CD4-positive, alpha-beta T cell treated with Interleukin-4 for 1 hour (primary cell): Measurements from ENCODE around the gene CTF1.
"Not testable (repeated sequence)": the region's sequence is repeated elsewhere in the genome, so short reads cannot be mapped to it uniquely, and the experiment has no call there.

Experiments used
- DNase-seq, 2 donors: peaks; one replicate each; pipeline ENCODE4 v3.0.0-alpha.2; 2020 to 2022

Gene CTF1

DNA sequence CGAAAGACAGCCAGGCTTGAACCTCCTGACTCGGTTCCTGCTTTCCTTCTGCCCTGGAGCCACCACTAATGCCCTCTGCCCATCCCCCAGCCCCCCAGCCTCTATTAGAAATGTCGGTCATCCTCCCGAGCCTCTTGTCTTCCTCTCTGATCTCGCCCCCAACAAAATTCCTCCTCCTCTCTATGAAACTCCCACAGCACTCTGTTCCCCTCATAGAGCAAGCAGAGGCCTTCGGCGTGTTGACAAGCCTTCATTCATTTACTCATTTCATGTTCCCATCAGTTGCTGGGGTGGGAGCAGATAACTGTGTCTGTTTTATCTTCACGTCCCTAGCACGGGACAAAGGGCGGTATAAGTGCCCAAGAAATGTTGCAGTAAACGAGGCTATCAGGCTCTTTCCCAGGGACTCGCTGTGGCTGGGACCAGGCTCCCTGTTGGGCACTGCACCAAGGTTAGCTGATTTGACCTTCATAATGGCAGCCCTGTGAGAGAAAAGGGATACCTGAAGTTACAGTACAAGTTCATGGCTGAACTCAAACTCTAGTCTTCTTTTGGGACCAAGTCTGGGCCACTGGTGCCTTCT is 34.7 kb downstream of the CTF1 start:
- DNase-seq: no peak

DNA sequence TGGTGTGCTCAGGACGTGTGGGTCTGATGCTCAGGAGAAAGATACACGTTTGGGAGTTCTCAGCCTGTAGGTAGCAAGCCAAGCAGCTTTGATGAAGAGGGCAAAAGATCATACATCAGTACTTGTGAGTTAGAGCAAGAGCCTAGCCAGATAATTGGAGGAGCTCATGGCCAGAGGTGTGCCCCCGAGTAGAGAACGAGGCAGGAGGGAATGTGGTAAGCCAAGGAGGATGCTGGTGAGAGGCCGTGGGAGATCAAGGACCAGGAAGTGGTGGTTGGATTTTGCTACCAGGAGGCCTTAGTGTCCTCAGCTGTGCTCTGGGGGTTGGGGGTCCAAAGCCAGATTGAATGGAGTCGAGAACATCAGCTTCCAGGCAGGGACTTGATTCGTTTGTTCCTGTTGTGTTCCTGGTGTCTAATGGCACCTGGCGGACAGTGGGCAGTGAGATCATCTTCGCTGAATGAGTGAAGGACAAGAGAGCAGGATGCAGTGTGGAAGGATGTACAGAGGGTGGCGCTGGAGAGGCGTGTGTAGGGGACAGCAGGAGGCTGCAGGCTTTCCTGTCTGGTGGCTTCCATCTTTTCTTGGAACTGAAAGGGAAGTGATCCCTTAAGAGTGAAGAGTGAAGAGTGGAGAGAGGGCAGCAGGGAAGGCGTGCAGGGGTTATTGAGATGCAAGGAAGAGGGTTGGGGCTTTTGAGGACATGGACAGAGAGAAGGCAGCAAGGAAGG is 38.6 kb downstream of the CTF1 start:
- DNase-seq: peak; percentile 36 to 48

DNA sequence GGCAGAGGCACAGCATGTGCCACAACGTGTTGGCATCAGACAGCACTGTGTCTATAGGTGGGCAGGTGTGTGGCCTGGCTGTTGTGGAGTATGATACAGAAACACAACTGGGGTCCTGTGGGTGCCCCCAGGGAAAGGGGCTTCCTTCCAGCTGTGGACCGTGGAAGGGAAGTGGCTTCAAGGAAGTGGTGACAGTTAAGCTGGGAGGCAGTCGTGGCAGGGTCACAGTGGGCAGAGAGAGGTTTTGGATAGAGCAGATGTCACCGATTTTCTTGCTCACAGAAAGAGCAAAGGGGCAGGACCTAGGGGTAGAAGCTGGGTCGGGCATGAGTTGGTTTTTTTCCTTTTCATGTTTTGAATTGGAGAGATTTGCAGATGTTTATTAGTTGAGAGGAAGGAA is 41.3 kb downstream of the CTF1 start:
- no peak for DNase-seq

DNA sequence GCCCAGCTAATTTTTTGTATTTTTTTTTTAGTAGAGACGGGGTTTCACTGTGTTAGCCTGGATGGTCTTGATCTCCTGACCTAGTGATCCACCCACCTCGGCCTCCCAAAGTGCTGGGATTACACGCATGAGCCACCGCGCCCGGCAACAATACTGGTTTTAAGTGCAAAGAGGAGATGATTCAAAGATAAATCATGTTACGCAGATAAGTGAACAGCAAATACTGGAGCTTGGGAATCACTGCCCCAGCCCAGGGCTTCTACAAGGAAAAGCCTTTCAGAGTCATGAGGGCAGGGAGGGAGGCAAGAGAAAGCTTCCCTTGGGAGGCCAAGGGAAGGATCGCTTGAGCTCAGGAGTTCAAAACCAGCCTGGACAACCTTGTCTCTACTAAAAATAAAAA is 43.2 kb downstream of the CTF1 start:
- not testable (repeated sequence) for DNase-seq

DNA sequence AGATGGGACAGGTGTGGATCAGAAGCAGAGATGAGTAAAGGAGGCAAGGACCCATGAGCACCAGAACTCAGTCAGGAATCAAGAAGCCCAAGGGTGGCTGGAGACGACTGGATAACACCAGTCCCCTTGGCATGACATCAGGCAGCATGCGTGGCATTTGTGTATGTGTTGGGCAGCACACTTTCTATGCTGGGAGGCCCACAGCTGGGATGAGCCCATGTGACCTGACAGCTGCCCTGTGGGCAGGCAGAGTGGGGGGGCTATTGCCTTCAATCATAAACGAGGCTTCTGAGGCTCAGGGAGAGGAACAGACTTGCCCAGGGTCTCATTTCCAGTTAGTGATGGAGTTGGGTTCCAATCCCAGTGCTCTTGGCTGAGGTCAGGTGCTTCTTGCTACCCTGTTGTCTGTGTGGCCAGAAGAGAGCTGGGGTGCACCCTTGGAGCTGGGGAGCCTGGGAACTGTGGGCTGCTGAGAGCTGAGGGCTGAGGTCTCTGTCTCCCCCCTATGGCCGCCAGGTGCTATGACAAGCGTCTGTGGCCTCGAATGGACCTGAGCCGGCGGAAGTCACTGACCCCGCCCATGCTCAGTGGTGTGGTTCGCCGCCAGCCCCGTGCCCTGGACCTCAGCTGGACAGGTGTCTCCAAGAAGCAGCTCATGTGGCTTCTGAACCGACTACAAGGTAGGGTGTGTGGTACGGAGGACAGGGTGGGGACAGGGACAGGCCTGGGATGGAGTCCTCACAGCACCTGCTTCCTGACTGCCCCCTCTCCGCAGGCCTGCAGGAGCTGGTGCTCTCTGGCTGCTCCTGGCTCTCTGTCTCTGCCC is 45.4 kb downstream of the CTF1 start:
- peak; percentile 75 to 80 for DNase-seq

DNA sequence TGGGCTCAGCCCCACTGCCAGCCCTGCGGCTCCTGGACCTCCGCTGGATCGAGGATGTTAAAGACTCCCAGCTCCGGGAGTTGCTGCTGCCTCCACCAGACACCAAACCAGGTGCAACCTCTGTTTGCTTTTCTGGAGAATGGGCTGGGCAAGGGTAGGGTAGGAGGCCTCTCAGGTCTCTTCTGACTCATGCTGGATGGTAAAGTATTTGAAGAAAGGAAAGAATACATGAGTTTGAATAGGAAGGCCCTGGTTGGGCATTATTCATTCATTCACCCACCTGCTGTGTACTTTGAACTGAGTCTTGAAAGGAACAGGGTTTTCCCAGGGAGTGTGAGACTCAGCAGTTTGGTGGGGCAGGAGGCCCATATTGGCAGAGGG is 46.0 kb downstream of the CTF1 start:
- DNase-seq: no peak

DNA sequence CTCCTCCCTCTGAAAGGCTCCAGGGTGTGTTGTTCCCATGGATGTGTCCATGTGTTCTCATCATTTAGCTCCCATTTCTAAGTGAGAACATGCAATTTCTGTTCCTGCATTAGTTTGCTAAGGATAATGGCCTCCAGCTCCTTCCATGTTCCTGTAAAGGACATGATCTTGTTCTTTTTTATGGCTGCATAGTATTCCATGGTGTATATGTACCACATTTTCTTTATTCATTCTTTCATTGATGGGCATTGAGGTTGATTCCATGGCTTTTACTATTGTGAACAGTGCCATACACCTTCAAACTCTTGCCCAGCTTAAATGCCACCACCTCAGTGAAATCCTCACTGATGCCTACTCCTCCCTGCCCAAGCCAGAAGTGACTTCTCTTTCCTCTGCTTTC is 47.9 kb downstream of the CTF1 start:
- no peak for DNase-seq

DNA sequence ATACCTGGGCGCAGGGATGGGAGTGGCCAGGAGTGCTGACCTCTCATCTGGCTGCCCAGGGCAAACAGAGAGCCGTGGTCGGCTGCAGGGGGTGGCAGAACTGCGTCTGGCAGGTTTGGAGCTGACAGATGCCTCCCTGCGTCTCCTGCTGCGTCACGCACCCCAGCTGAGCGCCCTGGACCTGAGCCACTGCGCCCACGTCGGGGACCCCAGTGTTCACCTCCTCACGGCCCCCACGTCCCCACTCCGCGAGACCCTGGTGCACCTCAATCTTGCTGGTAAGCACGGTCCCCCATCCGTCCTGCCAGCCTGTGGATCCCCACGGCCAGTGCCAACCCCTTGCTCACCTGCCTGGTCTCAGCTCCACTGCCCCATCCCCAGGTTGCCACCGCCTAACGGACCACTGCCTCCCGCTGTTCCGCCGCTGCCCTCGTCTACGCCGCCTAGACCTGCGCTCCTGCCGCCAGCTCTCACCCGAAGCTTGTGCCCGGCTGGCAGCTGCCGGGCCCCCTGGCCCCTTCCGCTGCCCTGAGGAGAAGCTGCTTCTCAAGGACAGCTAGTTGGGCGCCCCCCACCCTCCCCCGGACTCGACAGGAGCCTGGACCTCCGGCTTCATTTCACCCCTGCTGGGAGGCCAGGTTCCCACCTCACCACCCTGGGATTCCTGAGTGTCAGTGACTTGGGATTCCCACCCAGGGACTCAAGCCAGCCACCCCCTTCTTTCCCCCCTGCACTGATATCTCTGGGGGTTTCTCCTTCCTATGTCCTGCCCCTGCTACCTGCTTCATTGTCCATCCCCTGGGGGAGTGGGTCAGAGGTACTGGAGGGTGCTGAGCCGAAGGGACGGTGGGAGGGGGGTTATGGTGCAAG is 50.5 kb downstream of the CTF1 start:
- no peak for DNase-seq

DNA sequence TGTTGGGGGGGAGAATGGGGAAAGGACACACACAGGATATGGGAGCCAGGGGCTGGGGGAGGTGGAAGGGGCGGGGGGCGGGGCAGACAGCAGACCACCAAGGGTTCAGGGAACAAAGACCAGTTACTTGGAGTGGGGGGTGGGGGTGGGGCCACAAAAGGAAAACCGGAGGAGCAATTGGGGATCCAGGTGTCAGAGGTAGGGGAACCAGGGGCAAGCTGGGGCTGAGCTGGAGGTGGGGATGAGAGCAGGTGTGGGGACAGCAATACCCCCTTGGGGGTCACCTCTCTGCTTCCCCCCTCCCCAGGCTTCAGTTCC is 51.1 kb downstream of the CTF1 start:
- DNase-seq: no peak

DNA sequence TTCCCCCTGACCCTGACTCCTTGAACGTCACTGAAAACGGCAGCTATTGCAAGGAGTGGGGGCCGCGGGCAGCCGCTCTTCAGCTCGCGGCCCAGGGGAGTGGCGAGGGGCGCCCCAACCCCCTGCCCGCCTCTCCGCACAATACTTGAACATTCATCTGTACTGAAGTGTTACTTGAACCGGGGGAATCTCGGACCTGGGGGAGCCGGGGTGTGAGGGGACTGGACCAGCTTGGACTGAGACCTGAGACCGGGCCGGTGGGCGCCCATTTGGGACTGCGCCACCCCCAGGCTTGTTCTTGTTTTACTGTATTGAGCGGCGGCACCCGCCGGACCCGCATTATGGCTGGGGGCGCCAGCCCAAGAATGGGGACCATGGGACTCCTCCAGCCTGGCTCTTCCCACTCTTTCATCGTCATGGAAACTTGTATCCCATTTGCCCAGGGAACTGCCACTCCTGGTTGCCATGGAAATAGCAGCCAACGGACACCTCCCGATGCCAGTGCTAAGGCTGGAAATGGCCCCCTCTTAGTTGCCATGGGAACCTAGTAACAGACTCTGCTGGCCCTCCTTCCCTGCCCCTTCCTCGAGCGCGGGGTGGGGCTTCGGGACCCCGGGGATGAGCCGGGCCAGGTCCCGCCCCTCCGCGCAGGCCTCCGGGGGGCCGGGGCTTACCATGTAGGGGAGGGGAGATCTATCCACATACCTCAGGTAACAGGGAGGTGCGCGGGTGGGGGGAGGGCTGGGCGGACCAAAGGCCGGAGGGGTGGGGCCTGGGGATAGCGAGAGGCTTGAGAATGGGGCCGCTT is 51.6 kb downstream of the CTF1 start:
- peak; percentile 36 to 48 for DNase-seq

DNA sequence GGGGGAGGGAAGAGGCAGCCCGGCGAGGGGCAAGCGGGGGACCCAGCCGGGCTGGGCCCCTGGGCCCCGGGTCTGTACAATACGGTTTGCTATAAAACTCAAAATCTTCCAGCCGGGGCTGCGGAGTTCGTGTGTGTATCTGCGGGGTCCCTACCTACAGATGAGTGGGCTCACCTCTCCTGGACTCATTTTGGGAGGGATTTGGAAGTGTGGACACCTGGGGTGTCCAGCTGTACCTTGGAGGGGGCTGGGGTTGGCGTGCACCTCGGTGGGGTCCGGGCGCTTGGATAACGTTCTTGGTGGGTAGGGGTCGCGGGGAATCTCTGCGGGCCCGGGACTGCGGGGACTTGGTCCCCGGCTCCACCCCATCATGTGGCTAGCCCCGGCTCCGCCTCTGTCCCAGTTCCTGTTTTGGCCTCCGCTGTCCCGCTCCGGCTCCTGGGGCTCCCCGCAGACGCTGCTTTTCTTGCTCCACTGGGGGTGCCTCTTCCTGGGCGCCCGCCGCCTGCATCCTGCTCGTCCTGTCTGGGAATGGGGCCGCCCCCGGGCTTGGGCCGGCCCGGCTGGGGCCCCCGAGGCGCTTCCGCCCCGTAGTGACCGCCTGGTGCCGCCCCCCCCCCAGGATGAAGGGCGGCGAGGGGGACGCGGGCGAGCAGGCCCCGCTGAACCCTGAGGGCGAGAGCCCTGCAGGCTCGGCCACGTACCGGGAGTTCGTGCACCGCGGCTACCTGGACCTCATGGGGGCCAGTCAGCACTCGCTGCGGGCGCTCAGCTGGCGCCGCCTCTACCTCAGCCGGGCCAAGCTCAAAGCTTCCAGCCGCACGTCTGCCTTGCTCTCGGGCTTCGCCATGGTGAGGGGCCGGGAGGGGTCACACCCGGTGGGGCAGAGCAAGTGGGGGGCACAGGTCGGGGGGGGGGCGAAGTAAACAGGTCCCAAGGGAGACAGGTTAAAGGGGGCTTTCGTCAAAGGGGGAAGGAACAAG is 52.5 kb downstream of the CTF1 start, which contains the start of gene ORAI3:
TSS of gene ORAI3 (plus strand) at position 402 of the 983 bp plus-strand sequence. CDS start at position 624, 222 bp downstream.
- peak; percentile 42 to 65 for DNase-seq

DNA sequence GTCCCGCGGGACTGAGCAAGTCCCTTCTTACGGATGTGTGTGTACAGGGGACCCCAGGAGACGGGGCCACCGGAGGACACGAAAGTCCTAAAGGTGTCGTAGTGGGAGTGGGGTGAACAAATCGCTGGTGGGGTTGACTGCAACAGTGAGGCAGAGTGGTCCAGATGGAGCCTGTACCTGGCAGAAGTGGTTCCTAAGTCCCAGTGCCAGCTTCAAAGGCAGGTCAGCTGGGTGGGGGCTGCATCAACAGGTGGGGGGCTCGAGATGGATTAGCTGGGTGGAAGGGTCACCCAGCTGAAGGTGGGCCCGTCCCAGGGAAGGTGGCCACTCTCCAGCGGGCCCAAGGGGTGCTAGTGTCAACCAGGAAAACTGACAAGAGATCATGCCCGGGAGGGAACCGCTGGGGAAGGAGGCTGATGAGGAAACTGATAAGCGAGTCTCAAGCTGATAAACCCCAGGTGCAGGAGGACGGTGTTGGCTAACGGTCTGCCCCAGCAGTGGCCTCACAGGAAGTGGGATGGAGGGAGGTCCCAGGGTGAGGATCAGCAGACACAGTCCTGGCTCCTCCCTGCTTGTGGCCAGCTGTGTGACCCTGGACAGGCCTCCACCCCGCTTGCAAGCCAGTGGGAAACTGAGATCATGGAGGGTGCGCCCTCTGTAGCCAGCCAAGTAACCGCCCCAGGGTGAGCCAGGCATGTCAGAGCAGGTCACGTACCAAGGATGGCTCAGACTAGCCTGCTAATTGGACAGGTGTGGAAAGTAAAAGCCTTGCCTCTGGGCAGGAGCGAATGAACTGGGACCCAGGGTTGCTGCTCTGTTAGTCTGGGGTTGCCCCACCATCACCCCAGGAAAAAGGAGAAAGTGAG is 53.5 kb downstream of the CTF1 start:
- peak; percentile 33 to 48 for DNase-seq

DNA sequence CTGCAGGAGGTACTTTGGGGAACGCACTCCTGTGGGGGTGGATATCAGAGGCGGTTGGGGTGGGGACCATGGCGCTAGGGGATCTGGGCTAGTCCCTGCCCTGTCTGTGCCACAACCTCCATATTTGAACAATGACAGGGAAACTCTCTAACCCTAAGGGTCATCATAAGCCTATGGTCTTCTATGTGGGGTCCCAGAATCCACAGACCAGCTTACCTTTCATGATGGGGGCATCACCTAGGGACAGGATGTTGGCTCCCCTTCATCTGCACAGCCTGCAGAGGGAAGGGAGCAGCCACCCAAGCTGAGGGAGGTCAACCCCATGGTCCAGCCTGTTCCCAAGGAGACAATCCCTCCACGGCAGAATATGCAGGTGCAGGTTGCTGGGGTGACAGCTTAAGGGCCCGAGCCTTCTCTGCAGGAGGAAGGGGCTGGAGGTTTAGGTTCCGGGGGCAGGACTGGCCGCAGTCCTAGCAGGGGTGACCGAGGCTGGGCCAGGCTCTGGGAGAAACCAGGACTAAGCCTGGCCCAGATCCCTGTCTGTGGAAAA is 54.2 kb downstream of the CTF1 start:
- DNase-seq: no peak

DNA sequence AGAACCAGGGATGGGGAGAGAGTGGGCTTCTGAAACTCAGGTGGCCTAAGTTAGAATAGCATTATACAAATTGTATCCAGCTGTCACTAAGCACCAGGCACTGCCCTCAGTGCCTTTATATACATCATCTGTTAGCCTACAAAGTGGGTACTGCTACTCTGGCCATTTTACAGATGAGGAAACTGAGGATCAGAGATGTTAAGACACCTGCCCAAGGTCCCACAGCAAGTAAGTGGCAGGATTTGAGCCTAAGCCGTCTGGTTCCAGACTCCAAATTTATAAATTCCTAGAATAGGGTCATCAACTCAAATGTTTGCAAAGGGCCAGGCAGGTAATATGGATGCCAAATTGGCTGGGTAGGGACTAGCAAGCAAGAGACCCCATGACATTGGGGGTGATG is 54.8 kb downstream of the CTF1 start:
- no peak for DNase-seq

DNA sequence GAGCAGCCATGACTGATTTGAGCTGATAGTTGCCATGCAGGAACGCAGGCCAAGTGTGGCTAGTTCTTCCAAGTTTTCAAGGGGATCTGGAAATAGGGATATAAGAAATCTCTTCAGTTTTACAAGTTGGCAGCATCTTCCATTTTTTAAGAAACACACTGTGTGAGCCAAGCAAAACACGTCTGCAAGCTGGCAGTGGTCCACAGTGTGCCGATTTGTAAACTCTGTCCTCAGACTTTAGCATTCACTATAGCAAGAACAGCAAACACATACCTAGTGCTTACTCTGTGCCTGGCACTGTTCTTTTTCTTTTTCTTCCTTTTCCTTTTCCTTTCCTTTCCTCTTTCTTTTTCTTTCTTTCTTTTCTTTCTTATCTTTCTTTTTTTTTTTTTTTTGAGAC is 55.3 kb downstream of the CTF1 start:
- DNase-seq: no peak

DNA sequence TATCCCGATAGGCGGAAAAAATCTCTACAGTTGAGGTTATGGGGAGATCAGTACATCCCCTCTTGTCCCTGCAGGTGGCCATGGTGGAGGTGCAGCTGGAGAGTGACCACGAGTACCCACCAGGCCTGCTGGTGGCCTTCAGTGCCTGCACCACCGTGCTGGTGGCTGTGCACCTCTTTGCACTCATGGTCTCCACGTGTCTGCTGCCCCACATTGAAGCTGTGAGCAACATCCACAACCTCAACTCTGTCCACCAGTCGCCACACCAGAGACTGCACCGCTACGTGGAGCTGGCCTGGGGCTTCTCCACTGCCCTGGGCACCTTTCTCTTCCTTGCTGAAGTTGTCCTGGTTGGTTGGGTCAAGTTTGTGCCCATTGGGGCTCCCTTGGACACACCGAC is 56.7 kb downstream of the CTF1 start:
- DNase-seq: no peak
